SU-DHL-6 (cell line): ENCODE measurements around the gene ABCA3.

Experiments used
- H2AFZ ChIP-seq: fragments of 200-600 bp; sonication (generic); 2 replicates; pipeline ENCODE4 v1.6.1; 2014; ENCODE audit warnings: low read depth, mild to moderate bottlenecking, moderate library complexity, mixed read lengths, antibody characterized with exemption, low read length; ENCODE audit not compliant: severe bottlenecking
- H3F3A ChIP-seq: fragments of 200-600 bp; shearing (Covaris generic); 2 replicates; pipeline ENCODE4 v1.6.0; 2016; ENCODE audit warnings: antibody characterized with exemption, mild to moderate bottlenecking; ENCODE audit not compliant: insufficient read depth
- H3K27ac ChIP-seq: fragments of 200-600 bp; sonication (generic); 2 replicates; pipeline ENCODE4 v1.5.1; 2016; ENCODE audit warnings: low read depth, mild to moderate bottlenecking, low read length, moderate library complexity, mixed read lengths
- H3K27me3 ChIP-seq: fragments of 200-600 bp; sonication (generic), shearing (Covaris generic); 2 replicates; pipeline ENCODE4 v1.6.0; 2014; ENCODE audit warnings: mild to moderate bottlenecking, low read length
- H3K36me3 ChIP-seq: fragments of 200-600 bp; sonication (generic); 2 replicates; pipeline ENCODE4 v1.6.1; 2014; ENCODE audit warnings: mild to moderate bottlenecking, low read length, mixed read lengths
- H3K4me2 ChIP-seq: fragments of 300-600, 200-600 bp; shearing (Covaris generic), sonication (generic); 2 replicates; pipeline ENCODE4 v1.6.0; 2014; ENCODE audit warnings: low read length, low read depth, mild to moderate bottlenecking; ENCODE audit not compliant: poor library complexity, severe bottlenecking
- H3K4me3 ChIP-seq: fragments of 200-600 bp; sonication (generic); 2 replicates; pipeline ENCODE4 v1.5.1; 2014; ENCODE audit warnings: antibody characterized with exemption, low read length, mild to moderate bottlenecking, mixed read lengths; ENCODE audit not compliant: insufficient read depth, poor library complexity, severe bottlenecking
- H3K79me2 ChIP-seq: fragments of 200-600 bp; sonication (generic); 2 replicates; pipeline ENCODE4 v1.6.1; 2014; ENCODE audit warnings: mild to moderate bottlenecking, low read length, moderate library complexity; ENCODE audit not compliant: insufficient read depth
- H3K9ac ChIP-seq: fragments of 200-600 bp; sonication (generic); 2 replicates; pipeline ENCODE4 v1.7.0; 2014; ENCODE audit warnings: mild to moderate bottlenecking, low read length
- H3K9me2 ChIP-seq: fragments of 200-600 bp; sonication (generic); replicated peaks from 2 replicates; pipeline ENCODE4 v1.6.1; 2014; ENCODE audit warnings: low read length; ENCODE audit not compliant: insufficient read depth
- H3K9me3 ChIP-seq: fragments of 200-600 bp; sonication (generic); 2 replicates; pipeline ENCODE4 v1.6.1; 2014; ENCODE audit warnings: low read length, mixed read lengths; ENCODE audit not compliant: insufficient read depth
- H4K20me1 ChIP-seq: fragments of 200-600 bp; sonication (generic); 2 replicates; pipeline ENCODE4 v1.6.1; 2014; ENCODE audit warnings: low read depth, mild to moderate bottlenecking, antibody characterized with exemption, low read length, moderate library complexity, mixed read lengths
- EZH2phosphoT487 ChIP-seq: fragments of 200-600 bp; sonication (generic), shearing (Covaris generic); conservative IDR thresholded peaks from 2 replicates; pipeline ENCODE4 v1.6.1; 2018; ENCODE audit warnings: mild to moderate bottlenecking, antibody characterized with exemption, low read length, moderate library complexity, mixed read lengths
- TF ChIP-seq, protein P1 (sequence below): fragments of 200-600 bp; sonication (generic); IDR thresholded peaks from one replicate; pipeline ENCODE4 v1.5.1; 2017; ENCODE audit warnings: antibody characterized with exemption, mild to moderate bottlenecking, low read length, moderate library complexity; ENCODE audit not compliant: insufficient read depth, poor library complexity, severe bottlenecking

Gene ABCA3

DNA sequence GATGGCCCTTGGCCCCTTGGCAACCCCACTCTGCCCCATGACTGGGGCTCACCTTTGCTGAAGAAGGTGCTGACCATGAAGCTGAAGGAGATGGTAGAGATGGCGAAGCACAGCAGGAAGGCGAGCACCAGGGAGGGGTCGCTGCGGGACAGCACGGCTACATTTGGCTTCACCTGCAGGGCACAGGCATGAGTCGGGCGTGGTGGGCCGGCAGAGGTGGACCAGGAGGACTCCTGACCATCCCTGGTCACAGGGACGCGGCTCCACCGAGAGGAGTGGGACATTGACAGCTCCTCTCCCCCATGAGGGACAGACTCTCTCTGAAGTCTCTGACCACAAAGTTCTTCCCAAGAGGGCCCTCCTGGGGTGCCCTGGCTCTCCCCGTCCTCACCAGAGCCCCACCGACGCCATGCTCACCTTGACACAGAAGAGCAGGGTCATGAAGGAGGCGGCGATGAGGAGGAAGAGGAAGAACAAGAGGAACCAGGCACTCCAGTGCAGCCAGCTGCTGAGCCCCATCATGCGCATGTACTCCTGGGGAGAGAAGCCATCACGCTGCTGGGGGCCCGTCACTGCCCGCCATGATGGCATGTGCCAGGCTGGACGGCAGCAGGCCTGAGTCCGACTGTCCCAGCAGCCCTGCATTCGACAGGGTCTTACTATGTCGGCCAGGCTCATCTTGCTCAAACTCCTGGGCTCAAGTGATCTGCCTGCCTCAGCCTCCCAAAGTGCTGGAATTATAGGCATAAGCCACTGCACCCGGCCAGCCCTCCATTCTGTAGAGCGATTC is 23.1 kb downstream of the ABCA3 start:
- Histone ChIP-seq H3K9me2 (no peaks in the 10 kb centered on the region), H3K36me3 (no peaks in the 10 kb centered on the region), H3K27ac (no peak overlapping the region), H3K4me2 (no peak overlapping the region), H3K9ac (no peak overlapping the region), H3K4me3 (no peak overlapping the region), H3K9me3 (no peaks in the 10 kb centered on the region), H2AFZ (no peak overlapping the region), H3F3A (no peaks in the 10 kb centered on the region), H4K20me1 (no peaks in the 10 kb centered on the region), H3K79me2 (no peaks in the 10 kb centered on the region), H3K27me3 (no peaks in the 10 kb centered on the region)
- no peak for TF ChIP-seq EZH2phosphoT487
- TF ChIP-seq, protein P1, sequence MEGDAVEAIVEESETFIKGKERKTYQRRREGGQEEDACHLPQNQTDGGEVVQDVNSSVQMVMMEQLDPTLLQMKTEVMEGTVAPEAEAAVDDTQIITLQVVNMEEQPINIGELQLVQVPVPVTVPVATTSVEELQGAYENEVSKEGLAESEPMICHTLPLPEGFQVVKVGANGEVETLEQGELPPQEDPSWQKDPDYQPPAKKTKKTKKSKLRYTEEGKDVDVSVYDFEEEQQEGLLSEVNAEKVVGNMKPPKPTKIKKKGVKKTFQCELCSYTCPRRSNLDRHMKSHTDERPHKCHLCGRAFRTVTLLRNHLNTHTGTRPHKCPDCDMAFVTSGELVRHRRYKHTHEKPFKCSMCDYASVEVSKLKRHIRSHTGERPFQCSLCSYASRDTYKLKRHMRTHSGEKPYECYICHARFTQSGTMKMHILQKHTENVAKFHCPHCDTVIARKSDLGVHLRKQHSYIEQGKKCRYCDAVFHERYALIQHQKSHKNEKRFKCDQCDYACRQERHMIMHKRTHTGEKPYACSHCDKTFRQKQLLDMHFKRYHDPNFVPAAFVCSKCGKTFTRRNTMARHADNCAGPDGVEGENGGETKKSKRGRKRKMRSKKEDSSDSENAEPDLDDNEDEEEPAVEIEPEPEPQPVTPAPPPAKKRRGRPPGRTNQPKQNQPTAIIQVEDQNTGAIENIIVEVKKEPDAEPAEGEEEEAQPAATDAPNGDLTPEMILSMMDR: no peak

DNA sequence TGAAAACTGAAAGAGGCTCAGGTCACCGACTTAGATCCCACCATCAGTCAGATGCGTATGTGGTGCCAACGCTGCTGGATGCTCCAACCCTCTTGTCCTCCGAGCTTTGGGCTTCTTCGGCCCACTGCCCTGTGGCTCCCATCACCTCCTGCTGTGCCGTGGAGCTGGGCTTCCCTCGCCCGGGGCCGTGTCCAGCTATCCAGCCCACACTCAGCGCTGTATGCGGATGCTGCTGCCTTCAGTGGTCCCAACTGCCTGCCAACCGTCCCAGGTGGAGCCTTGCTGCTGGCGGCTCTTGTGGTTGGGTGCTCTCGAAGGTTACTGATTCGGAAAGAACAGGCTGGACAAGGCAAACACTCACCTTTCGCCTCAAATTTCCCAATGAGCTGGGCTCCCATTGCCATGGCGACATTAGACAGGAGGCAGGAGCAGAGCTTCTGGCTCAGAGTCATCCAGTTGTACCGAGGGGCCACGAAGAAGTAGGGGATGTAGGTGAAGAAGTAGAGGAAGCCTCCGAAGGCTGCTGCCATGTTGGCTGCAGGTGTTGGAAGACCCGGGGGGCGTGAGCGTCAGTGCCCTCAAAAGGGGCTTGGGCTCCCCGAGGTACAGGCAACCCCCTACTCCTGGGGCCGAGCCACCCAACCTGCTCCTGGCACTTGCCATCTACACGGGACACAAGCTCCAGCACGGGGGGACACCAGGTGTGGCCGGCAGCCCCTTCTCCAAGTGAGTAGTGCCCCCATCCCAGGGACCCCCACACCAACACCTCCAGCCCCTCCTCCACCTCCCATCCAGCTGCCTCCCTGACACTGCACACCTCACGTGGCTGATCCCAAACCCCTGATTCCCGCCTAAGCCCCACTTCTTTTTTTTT is 32.2 kb downstream of the ABCA3 start:
- H3K9ac ChIP-seq: no peak overlapping the region

DNA sequence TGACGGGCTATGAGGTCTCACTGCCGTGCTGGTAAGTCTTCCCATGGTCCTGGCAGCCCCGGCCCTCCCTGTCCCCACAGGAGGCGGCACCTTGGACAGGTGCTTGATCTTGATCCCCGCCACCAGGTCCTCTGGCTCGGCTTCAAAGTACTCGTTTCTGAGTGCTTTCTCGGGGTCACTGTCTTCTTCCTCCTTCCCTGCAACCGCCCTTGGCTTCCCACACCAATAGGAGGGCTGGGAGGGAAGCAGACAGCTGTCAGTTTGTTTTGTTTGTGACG is 40.7 kb downstream of the ABCA3 start:
- no peaks in the 10 kb centered on the region for H3K9me2 ChIP-seq
- H3K27ac ChIP-seq: no peak overlapping the region
- H3K4me3 ChIP-seq: no peak overlapping the region
- TF ChIP-seq EZH2phosphoT487: no peak
- TF ChIP-seq, protein P1: no peak
- no peaks in the 10 kb centered on the region for H3K27me3 ChIP-seq
- H3K9me3 ChIP-seq: no peaks in the 10 kb centered on the region
- no peak overlapping the region for H3K4me2 ChIP-seq
- H3K36me3 ChIP-seq: no peaks in the 10 kb centered on the region
- no peak overlapping the region for H3K9ac ChIP-seq
- H2AFZ ChIP-seq: no peak overlapping the region
- no peaks in the 10 kb centered on the region for H4K20me1 ChIP-seq
- H3K79me2 ChIP-seq: no peaks in the 10 kb centered on the region
- no peaks in the 10 kb centered on the region for H3F3A ChIP-seq

More for the DNA sequence above, 32.2 kb downstream of the ABCA3 start:
- Histone ChIP-seq H3K4me3 (no peak overlapping the region), H3F3A (no peaks in the 10 kb centered on the region), H3K4me2 (no peak overlapping the region), H3K79me2 (no peaks in the 10 kb centered on the region), H4K20me1 (no peaks in the 10 kb centered on the region), H3K9me3 (no peaks in the 10 kb centered on the region), H2AFZ (no peak overlapping the region), H3K36me3 (no peaks in the 10 kb centered on the region), H3K27me3 (no peaks in the 10 kb centered on the region), H3K27ac (no peak overlapping the region), H3K9me2 (no peaks in the 10 kb centered on the region)
- TF ChIP-seq EZH2phosphoT487: no peak
- TF ChIP-seq, protein P1: no peak
